Left lung (tissue), 10 donors: ENCODE data around the gene YJEFN3. TPM values are rescaled to one million over a fixed set of nuclear protein-coding genes. Genes with fewer than 3 reads are reported as not detected.

Source experiments
- ATAC-seq: fragments of 200-7000 bp; cut with Tn5 transposase; one replicate; pipeline ENCODE4 v1.9.1; 2020; ENCODE audit warnings: moderate library complexity
- DNase-seq, 4 donors: peaks; one replicate each; pipeline ENCODE4 v3.0.0-alpha.2; 2013 to 2020
- H3K27ac ChIP-seq, 2 donors: fragments of 200-600 bp; sonication (generic) in 1 of 2; one replicate each; pipeline versions ENCODE4 v1.5.0 to v1.8.0; 2020 to 2021
- H3K27me3 ChIP-seq, 2 donors: fragments of 200-600 bp; sonication (generic) in 1 of 2; one replicate each; pipeline versions ENCODE4 v1.5.0 to v1.8.0; 2020 to 2021
- H3K36me3 ChIP-seq, 2 donors: fragments of 200-600 bp; sonication (generic) in 1 of 2; one replicate each; pipeline versions ENCODE4 v1.5.0 to v1.8.0; 2020 to 2021
- H3K4me1 ChIP-seq, 2 donors: fragments of 200-600 bp; one replicate each; pipeline ENCODE4 v1.8.0; 2021
- H3K4me3 ChIP-seq, 2 donors: fragments of 200-600 bp; sonication (generic) in 1 of 2; one replicate each; pipeline versions ENCODE4 v1.5.0 to v1.8.0; 2020 to 2021; ENCODE audit warnings: mild to moderate bottlenecking in 1 of 2
- H3K9me3 ChIP-seq, 2 donors: fragments of 200-600 bp; sonication (generic) in 1 of 2; one replicate each; pipeline versions ENCODE4 v1.5.0 to v1.8.0; 2020 to 2021
- CTCF ChIP-seq, 2 donors: fragments of 200-600 bp; sonication (generic) in 1 of 2; IDR thresholded peaks; one replicate each; pipeline versions ENCODE4 v1.5.0 to v1.8.0; 2021; ENCODE audit warnings: antibody characterized with exemption in 2 of 2
- intact Hi-C, 2 donors: fragments of 100-400 bp; cut with DNase I; formaldehyde crosslinking; loops; one replicate each; pipeline versions ENCODE4 v1.11.2 to v1.14.2; 2022
- polyA plus RNA-seq, 6 donors: library from polyadenylated mRNA; unstranded; fragments of 120-200 nt; gene quantifications; one replicate each; pipeline ENCODE4 v1.2.1, GENCODE V29; 2013; ENCODE audit not compliant: insufficient read length in 6 of 6
- total RNA-seq, 2 donors: library from RNA; stranded (reverse); fragmentation: NEBNext Ultra II Directional; extraction: Animal tissue kit (Norgen Biotek cat#: 25700); gene quantifications; one replicate each; pipeline ENCODE4 v1.2.1, GENCODE V29; 2021
- donor health status: DM: no; HTN: yes; CAD: no.
- donor health status: DM: no; HTN: no; CAD: no.

Gene YJEFN3
- total and polyA plus RNA-seq, 8 donors, result 2.7 to 13.6 (median 11.0) TPM

- Histone ChIP-seq H3K27me3 (peaks cover 33 to 87% of the 10 kb centered on the region in 2 donors), H3K36me3 (no peaks in the 10 kb centered on the region), H3K27ac (no peak overlapping the region), H3K4me3 (peak overlapping the region in 1 of 2 donors; percentile 34), H3K4me1 (peaks cover 16 to 39% of the 10 kb centered on the region in 2 donors), H3K9me3 (no peaks in the 10 kb centered on the region)
- TF ChIP-seq CTCF (IDR thresholded peaks at IDR 0.05), result no peak
- ATAC-seq (peak; percentile 52), DNase-seq (peak in 3 of 4 donors; percentile 68 to 96 (median 86))
- intact Hi-C loops, result no loop called here
These were observed 11.5 kb downstream of the YJEFN3 start for GRCh38 chr19:19540064-19540714.

GRCh38 chr19:19540715-19541515, 12.2 kb downstream of the YJEFN3 start:
- Histone ChIP-seq H3K36me3 (no peaks in the 10 kb centered on the region), H3K9me3 (no peaks in the 10 kb centered on the region), H3K4me1 (peaks cover 16 to 39% of the 10 kb centered on the region in 2 donors), H3K27ac (no peak overlapping the region), H3K27me3 (peaks cover 33 to 94% of the 10 kb centered on the region in 2 donors), H3K4me3 (peak overlapping the region in 1 of 2 donors; percentile 34)
- ATAC-seq, result peak; percentile 33
- intact Hi-C loops, result no loop called here
- DNase-seq, result no peak
- TF ChIP-seq CTCF (IDR thresholded peaks at IDR 0.05), result no peak

GRCh38 chr19:19541616-19542015, 12.9 kb downstream of the YJEFN3 start:
- no peak for DNase-seq
- no peak for TF ChIP-seq CTCF (IDR thresholded peaks at IDR 0.05)
- H3K36me3 ChIP-seq, result no peaks in the 10 kb centered on the region
- H3K4me1 ChIP-seq, result peaks cover 16 to 39% of the 10 kb centered on the region in 2 donors
- H3K27ac ChIP-seq, result no peak overlapping the region
- H3K27me3 ChIP-seq, result peaks cover 33 to 95% of the 10 kb centered on the region in 2 donors
- H3K9me3 ChIP-seq, result no peaks in the 10 kb centered on the region
- intact Hi-C loops, result no loop called here
- ATAC-seq, result no peak
- H3K4me3 ChIP-seq, result peak overlapping the region in 1 of 2 donors; percentile 34

- TF ChIP-seq CTCF (IDR thresholded peaks at IDR 0.05), result no peak
- Histone ChIP-seq H3K27ac (peak overlapping the region in 1 of 2 donors; percentile 41), H3K36me3 (no peaks in the 10 kb centered on the region), H3K4me3 (no peak overlapping the region), H3K27me3 (peaks cover 33 to 95% of the 10 kb centered on the region in 2 donors), H3K9me3 (no peaks in the 10 kb centered on the region), H3K4me1 (peaks cover 16 to 39% of the 10 kb centered on the region in 2 donors)
- intact Hi-C loops, result no loop called here
- no peak for DNase-seq
- ATAC-seq, result no peak
These were observed 13.8 kb downstream of the YJEFN3 start for GRCh38 chr19:19542507-19542906.

DNA sequence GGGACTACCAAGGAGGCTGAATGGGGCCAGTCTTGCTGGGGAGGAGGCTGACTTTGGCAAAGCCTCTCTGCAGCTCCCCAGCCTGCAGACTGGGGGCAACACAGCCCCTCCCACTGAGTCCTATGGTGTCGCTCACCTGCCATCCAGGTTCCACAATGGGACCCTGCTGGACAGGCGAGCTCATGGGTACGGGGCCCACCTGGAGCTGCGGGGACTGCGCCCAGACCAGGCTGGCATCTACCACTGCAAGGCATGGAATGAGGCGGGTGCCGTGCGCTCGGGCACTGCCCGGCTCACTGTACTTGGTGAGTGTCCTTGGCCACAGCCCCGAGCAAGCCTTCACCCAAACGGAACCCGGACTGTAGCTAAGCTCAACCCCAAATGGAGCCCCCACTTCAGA, 14.4 kb downstream of the YJEFN3 start:
- no peak for ATAC-seq
- H3K27me3 ChIP-seq, result peaks cover 28 to 94% of the 10 kb centered on the region in 2 donors
- intact Hi-C loops, result no loop called here

More for the DNA sequence above, 14.4 kb downstream of the YJEFN3 start:
- DNase-seq, result no peak
- Histone ChIP-seq H3K9me3 (no peaks in the 10 kb centered on the region), H3K4me3 (no peak overlapping the region), H3K4me1 (peaks cover 12 to 36% of the 10 kb centered on the region in 2 donors), H3K27ac (peak overlapping the region in 1 of 2 donors; percentile 41), H3K36me3 (no peaks in the 10 kb centered on the region)
- TF ChIP-seq CTCF (IDR thresholded peaks at IDR 0.05), result no peak
